HG02642 (cell line): ENCODE results near the gene ACOXL.

Experiments used
- ATAC-seq: cut with Tn5 transposase; IDR thresholded peaks from one replicate; pipeline ENCODE4 v1.9.1; 2021; ENCODE audit warnings: mild to moderate bottlenecking; ENCODE audit not compliant: unreplicated experiment, poor library complexity

ACOXL gene

DNA sequence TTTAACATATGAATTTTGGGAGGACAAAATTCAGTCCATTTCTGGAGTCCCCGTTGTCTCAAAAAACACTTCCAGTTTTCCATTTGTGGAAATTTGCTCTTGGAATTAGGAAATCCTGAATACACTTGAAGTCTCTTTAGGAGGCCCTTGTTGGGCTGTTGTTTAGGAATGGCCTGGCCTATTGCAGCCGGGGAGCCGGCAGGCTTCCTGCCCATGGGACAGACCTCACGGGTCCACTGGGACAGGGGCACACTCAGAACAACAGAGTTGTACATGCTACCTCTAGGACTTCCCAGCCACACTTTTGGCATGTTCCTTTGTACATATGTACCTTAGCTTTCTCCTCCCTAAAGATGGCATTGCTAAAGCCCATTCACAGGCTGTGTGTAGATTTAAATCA lies 57.3 kb downstream of the ACOXL start:
- no peak for ATAC-seq

DNA sequence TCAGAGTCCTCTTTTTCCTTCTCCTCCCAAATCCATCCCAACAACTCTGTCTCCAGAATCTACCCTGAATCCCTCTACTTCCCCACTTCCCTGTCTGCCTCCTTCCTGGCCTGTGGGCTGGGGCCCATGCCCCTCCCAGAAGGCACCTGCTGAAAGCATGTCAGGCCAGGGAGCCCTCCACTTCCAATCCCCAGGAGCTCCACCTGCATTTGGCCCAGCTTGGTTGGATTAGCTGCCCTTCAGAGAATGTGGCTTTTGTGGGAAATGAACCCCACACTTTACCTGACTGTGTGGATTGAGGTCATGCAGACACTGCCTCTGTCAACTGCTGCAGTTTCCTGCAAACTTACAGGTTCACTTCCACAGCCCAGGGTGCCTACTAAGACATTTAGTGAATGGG lies 58.5 kb downstream of the ACOXL start:
- no peak for ATAC-seq

DNA sequence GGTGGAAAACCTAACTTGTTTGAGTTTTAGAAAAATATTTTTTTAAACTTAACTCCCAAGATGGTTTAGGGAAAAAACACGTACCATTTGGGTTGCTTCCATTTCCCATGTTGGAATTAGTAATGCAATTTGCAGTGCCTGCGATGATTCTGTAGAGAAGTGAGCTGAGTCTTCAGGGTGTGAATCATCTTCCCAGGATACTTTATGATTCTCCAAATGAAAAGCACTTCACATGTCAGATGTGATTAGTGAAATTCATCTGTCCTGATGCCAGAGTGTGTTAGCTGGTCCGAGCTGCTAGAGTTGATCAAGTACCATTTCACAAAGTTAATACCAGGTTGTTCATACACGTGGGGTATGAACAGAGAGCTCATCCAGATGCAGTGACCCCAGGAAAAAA lies 59.1 kb downstream of the ACOXL start:
- ATAC-seq: no peak

DNA sequence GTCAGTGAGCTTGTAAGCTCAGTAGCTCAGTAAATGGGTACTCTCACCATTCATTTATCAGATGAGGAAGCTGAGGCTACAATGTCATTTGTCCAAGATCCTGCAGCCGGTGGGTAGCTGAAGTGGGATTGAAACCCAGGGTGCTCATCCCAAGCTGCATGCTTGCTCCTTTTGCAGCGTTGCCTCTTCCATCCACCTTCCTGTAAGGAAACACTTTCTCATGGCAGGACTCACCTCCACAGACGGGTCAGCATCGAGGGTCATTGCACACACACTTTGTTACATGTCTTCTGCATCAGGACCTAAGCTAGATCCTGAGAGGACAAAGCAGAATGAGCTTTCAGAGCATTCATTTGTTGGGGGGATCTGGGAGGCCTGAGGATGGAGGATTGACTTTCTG lies 60.7 kb downstream of the ACOXL start:
- ATAC-seq: no peak

DNA sequence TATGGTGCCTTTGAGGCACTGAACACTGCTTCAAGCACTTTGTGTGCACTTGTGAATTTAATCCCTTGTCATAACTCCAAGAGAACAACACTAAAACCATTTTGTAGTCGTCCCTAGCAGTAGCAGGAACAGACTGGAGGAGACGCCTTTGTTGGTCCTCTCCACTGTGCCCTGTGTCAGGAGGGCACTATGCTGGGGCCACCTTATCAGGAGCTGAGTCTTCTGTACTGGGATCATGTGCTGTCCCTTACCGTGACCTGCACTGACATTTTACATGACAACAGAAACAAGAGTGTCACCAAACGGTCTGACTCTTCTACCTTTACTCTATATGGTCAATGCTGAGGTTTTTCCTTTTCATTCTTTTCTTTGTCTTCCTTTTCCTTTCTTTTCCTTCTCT lies 62.0 kb downstream of the ACOXL start:
- no peak for ATAC-seq

DNA sequence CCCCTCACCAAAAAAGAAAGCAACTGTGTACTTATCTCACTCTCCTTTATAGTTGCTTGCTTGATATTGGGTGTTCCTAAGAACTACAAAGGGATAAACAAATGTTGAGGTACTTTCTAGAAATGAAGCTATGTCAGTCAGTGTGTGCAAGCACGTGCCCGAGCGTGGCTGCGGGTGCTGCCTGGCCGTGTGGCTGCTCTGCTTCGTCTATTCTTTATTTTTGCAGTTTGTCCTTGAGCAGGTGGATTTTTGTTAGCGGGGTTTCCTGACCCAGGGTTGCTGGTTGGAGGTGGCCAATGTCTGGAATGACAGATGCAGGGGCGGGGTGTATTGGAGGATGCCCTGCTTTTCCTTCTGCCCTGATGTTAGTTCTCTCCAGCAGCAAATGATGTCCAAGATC lies 62.6 kb downstream of the ACOXL start:
- no peak for ATAC-seq

DNA sequence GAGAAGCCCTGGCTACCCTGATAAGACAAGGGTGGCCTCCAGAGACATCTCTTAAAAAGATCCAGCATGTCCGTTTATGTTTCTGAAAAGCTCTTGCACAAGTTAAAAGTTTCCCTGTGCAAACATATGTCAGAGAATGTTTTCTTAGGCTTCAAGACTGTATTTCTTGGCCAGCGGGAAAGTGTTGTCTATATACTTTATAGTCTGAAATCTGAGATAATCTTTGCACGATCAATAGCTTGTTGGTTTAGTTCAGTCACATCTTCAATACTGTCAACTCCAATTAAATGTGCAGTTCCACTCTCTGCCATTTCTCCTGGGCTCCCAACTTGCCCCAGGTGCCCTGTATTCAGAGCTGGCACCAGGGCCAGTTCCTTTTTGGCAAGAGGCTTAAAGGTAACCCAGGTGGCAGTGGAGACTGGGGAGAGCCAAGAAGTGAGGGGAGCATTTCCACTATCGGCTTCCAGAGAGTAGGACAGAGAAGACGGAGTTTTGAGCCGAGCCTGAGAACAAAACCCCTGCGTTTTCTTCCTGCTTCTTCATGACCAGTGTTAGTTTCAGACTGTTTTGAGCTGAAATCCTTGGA lies 64.4 kb downstream of the ACOXL start:
- no peak for ATAC-seq

DNA sequence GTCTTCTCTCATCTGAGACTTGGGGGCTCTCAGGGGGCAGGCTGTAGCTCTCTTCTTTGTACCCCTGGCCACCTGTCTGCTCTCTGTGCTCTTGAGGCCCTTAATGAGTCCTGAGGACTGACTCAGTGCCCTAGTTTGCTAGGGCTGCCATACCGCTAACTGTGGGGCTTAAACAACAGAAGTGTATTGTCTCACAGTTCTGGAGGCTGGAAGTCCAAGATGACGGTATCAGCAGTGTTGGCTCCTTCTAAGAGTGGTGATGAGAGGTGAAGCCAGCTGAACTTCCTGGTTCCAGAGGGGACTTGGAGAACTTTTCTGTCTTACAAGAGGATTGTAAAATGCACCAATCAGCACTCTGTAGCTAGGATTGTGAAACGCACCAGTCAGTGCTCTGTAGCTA lies 67.0 kb downstream of the ACOXL start:
- ATAC-seq: no peak

DNA sequence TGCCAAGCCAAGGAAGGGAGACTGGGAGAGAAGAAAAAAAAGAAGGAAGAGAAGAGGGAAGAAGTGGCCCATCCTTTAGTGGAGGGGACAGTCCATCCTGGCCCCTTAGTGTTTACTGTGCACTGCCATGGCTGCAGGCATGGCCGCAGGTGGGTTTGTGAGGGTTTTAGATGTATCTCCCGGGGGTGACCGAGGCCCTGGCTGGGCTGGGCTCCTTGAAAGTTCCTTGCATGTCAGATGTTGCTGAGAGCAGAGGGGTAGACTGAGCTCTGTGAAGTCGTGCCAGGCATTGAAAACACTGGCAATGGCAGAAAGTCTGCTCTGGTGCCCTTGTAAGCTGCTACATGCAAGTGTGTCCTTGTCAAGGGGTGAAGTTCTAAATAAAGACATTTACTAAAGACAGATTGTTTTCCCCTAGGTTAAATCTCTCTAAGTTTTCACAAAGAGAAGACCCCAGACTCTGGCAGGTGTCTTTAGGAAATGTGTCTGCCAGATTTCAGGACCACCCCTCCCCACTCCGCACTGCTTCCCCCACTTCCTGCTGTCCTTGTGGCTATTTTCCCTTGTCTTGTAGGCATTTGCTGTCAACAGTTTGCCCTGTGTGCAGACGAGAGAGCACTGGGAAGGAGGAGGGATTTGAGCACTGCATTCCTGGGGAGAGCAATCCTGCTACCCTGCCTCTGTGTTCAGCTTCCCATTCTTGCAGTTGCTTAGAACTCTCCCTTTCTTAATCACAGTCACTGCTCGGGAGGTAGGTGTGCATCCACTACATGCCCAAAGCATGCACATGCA lies 68.4 kb downstream of the ACOXL start:
- no peak for ATAC-seq

DNA sequence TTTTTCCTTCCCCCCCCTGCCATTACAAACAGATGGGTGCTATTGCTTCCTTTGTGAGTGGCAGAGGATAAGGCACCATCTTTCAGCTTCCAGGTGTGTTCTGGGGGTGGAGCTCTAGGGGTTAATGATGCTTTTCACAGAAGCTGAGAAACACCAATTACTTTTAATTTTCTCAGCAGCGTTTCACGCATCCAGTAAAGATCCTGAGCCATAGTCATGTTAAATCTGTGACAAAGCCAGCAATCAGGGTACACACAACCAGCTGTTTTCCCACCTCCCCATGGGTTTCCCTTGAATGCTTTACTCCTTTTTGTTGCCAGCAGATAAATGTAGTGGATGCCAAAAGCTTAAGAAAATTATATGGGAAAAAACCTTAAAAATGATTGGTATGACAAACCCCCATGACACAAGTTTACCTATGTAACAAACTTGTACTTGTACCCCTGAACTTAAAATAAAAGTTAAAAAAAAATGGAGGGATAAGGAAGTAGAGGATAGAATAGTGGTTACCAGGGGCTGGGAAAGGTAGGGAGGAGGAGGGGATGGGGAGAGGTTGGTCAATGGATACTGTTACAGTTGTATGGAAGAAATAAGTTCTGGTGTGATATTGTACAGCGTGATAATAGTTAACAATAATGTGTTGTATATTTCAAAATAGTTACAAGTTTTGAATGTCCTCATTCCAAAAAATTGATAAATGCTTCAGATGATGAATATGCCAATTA lies 70.0 kb downstream of the ACOXL start:
- no peak for ATAC-seq

DNA sequence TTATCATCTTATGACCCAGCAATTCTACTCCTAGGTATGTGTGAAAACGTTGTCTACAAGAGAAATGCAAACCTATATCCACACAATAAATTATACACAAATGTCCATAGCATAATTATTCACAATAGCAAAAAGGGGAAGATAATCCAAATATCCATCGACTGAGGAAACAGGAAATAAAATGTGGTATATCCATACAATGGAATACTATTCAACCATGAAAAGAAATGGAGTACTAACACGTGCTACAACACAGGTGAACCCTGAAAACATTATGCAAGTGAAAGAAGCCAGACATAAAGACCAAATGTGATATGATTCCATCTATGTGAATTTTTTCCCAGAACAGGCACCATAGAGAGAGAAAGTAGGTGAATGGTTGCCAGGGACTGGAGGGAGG lies 72.1 kb downstream of the ACOXL start:
- ATAC-seq: no peak

DNA sequence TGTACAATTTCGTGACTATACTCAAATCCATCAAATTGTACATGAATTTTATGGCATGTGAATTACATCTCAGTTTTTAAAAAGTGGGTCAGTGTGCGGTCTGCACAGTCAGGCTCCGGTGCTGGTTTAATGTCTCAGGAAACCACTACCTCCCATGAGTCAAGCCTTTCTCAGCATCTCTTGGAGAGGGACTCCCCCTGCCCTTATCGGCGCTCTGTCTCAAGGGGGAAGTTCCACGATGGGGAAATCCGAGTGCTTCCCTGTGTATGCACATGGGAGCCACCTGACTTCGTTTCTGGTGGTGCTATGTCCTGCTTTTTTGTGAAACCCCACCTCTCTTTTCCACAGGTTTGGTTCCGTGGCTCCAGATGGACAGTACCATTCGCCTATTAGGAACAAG lies 72.5 kb downstream of the ACOXL start:
- ATAC-seq: peak; percentile 61

DNA sequence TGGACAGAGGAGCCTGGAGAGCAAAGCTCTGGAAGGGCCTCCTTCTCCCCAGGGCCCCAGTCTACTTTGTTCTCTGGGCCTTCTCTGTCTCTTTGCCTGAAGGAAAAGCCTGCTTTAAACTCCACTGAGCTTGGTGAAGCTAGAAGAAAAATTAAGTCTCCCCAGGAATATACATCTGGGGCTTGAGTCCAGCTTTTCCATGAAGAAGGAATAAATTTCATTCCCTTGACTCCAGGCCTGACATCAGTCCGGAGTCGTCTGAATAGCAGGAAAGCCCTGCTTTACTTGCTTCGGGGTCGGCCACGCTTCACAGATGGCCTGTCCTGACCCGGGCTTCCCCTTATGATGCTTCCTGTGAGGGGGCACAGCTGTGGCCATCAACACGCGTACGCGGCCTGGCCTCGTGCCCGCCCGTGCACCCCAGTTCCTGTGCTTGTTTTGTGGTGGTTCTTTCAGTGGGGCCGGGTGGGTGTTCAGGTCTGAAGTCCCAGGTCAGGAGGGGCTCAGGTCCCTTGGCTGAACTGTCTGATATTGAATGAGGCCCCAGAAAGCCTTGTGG lies 73.6 kb downstream of the ACOXL start:
- no peak for ATAC-seq

DNA sequence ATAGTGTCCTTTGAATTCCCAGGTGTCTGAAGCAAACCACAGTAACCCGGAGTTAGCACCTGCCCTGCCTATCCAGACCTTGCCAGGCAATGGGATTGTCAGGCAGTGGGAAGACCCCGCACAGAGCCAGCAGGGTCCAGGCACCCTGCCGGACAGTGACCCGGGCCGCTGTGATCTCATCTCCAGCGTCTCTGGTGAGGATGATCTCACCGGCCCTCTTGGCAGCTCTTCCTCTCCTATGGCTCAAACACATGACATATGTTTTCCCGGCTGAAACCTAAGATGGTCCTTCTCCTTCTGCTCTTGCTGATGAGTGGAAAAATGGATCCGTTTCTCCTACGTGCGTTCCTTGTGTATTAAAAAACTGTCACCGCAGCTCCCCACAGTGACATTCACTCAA lies 75.1 kb downstream of the ACOXL start:
- ATAC-seq: no peak

DNA sequence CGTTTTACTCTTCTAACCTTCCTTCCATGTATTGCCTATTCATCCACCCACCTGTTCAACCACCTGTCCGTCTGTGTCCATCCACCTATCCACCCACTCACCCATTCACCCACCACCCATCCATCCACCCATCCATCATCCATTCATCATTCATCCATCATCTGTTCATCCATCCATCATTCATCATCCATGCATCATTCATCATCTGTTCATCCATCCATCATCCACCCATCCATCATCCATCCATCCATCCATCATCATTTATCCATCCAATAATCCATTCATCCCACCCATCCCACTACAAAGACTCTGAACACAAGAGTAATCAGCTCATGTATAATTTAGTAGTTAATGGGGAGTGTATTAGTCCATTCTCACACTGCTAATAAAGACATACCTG lies 78.0 kb downstream of the ACOXL start:
- ATAC-seq: no peak

DNA sequence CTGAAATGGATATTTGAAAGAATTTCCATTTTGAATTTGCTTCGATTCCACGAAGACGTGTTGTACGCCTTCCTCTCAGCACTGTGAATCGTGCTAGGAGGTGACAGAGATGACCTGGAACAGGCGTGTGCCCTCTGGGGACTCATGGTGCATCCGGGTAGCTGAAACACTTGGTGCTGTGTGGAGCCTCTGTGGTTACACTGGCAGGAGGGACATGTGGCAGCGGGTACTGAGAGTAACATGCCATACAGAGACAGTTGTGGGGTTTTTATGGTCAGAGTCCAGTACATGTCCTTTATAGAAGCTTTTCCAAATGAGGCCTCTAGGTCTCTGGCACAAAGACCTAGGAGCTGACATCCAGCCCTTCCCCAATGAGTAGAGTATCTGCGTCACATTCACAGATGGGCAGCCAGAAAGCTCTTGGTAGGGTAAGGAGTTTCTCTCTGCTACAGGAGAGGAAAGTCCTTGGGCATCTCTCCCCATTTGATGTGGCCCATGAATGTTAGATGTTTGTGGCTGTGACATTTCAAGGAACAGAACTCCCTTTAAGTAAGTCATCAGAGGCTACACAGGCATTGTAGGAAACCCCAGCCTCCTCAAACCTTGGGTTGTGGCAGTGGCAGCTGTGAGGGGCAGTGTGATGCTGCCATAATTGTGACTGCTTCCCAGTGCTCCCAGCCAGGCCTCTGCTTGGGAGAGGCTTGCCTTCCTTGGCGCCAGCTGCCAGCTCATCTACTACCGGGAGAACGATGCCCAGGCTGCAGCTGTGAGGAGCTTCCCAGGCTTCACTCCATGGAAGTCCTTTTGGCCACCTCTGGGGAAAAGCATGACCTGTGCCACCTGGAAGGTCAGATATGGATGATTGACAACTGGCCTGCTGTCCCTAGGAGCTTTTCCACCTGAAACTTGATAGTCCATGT lies 80.6 kb downstream of the ACOXL start:
- no peak for ATAC-seq

DNA sequence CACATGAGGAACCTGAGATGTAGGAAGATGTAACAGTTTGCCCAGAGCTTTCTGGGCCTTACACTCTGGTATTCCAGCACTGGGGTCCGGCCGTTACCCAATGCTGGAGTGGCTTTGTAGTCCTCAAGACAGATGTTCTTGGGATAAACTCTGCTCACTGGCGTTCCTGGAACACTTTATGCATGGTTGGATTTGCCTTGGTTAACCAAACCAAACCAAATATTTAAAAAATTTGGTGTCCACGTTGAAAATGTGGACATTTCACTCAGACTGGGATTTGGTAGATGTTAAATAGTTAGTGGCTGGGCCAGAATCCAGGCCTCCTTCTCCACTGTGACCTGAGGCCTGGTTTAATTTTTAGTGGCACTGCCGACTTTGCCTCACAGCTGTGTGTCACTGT lies 81.5 kb downstream of the ACOXL start:
- no peak for ATAC-seq

DNA sequence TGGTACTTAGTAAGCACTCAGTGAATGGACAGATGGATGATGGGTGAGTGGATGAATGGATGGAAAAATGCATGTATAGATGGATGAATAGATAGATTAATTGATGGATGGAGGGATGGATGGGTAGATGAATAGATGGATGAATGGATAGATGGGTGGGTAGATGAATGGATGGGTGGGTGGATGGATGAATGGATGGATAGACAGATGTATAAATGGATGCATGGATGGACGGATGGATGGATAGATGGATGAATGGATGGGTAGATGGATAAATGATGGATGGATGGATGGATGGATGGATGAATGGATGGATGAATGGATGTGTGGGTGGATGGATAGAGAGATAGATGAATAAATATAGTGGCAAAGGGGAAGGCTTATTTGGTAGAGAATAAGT lies 83.6 kb downstream of the ACOXL start:
- ATAC-seq: no peak

DNA sequence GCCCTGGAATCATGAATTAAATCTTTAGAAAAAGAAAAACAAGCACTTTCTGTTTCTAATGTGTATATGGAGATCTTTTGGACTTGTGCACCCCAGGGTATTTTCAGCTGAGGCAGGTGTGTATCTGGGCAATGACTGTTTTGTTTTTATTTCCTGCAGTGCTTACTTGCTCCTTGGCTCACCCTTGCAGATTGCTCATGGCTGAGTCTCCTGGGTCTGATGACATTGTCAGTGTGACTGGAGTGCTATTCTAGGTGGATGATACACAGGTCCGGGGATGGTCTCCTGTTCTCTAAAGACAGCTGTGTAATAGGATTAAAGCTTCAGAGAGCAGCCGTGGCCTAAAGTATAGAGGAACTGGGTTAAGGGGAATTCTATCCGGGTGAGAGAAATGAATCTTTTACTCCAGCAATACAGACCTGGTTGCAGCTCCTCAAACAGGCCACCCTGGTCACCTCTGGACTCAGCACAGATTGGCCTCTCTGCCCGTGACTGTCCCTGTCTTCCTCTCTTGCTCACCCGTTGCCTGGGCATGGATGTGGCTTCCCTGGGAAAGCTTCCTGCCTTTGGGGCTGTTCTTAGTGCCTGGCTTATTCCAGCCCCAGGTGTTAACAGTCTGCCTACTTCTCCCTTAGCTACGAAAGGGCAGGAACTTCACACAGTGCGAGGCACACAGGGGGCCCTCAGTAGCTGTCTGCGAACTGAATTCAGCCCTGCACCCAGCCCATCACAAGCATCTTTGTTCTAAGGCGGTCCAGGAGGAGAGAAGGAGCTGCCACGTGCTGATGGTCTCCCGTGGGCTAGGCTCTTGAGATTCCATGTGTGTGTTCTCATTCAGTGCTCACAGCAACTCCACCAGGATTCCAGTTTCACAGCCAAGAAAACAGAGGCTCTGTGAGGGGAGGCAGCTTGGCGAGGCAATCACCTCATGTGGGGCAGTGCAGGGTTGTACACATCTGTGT lies 84.3 kb downstream of the ACOXL start:
- ATAC-seq: no peak
